Trophoblast cell (in vitro differentiated cells and primary cell): ENCODE results near the gene MALAT1.
"Not testable (repeated sequence)": the region's sequence is repeated elsewhere in the genome, so short reads cannot be mapped to it uniquely, and the experiment has no call there.

ENCODE experiments used
- DNase-seq, 2 donors: peaks; one replicate each; pipeline ENCODE4 v3.0.0-alpha.2; 2016
- H2AFZ ChIP-seq: 2 replicates; pipeline ENCODE4 v1.6.1; 2013; ENCODE audit warnings: low read length, moderate library complexity, mild to moderate bottlenecking; ENCODE audit not compliant: insufficient read depth, poor library complexity
- H2AK5ac ChIP-seq: 2 replicates; pipeline ENCODE4 v1.6.1; 2013; ENCODE audit warnings: mild to moderate bottlenecking, low read length
- H2BK120ac ChIP-seq: 2 replicates; pipeline ENCODE4 v1.6.1; 2013; ENCODE audit warnings: low read length, mild to moderate bottlenecking, moderate library complexity; ENCODE audit not compliant: insufficient read depth, poor library complexity
- H2BK12ac ChIP-seq: 2 replicates; pipeline ENCODE4 v1.6.1; 2013; ENCODE audit warnings: mild to moderate bottlenecking, low read length, moderate library complexity
- H2BK5ac ChIP-seq: 2 replicates; pipeline ENCODE4 v1.6.1; 2013; ENCODE audit warnings: low read length, low read depth, moderate library complexity, mild to moderate bottlenecking; ENCODE audit not compliant: poor library complexity
- H3K14ac ChIP-seq: 2 replicates; pipeline ENCODE4 v1.6.1; 2013; ENCODE audit warnings: mild to moderate bottlenecking, low read length
- H3K18ac ChIP-seq: 2 replicates; pipeline ENCODE4 v1.6.1; 2013; ENCODE audit warnings: mild to moderate bottlenecking, low read length
- H3K23ac ChIP-seq: 2 replicates; pipeline ENCODE4 v1.6.1; 2013; ENCODE audit warnings: low read length
- H3K27ac ChIP-seq: 2 replicates; pipeline ENCODE4 v1.5.1; 2013; ENCODE audit warnings: low read depth, mild to moderate bottlenecking, inconsistent platforms, low read length, moderate library complexity
- H3K27me3 ChIP-seq: 2 replicates; pipeline ENCODE4 v1.6.1; 2013; ENCODE audit warnings: inconsistent platforms, mild to moderate bottlenecking, low read length, moderate library complexity; ENCODE audit not compliant: insufficient read depth
- H3K36me3 ChIP-seq, 2 experiments: 1 replicate in 1 of 2; 2 replicates in 1 of 2; pipeline ENCODE4 v1.6.1; 2013; ENCODE audit warnings: low read length in 2 of 2, mild to moderate bottlenecking in 2 of 2, moderate library complexity in 1 of 2; ENCODE audit not compliant: insufficient read depth in 2 of 2, control insufficient read depth in 1 of 2
- H3K4ac ChIP-seq: 2 replicates; pipeline ENCODE4 v1.6.1; 2013; ENCODE audit warnings: low read depth, mild to moderate bottlenecking, low read length, moderate library complexity
- H3K4me1 ChIP-seq, 2 experiments: 1 replicate in 1 of 2; 2 replicates in 1 of 2; pipeline ENCODE4 v1.6.1; 2013; ENCODE audit warnings: low read length in 2 of 2, mild to moderate bottlenecking in 2 of 2, moderate library complexity in 1 of 2; ENCODE audit not compliant: insufficient read depth in 2 of 2, control insufficient read depth in 1 of 2
- H3K4me2 ChIP-seq: 2 replicates; pipeline ENCODE4 v1.6.1; 2013; ENCODE audit warnings: inconsistent platforms, mild to moderate bottlenecking, low read length, moderate library complexity
- H3K4me3 ChIP-seq: 2 replicates; pipeline ENCODE4 v1.5.1; 2013; ENCODE audit warnings: mild to moderate bottlenecking, low read depth, low read length, inconsistent platforms
- H3K79me1 ChIP-seq: one replicate; pipeline ENCODE4 v1.6.1; 2013; ENCODE audit warnings: low read length
- H3K79me2 ChIP-seq: 2 replicates; pipeline ENCODE4 v1.6.1; 2013; ENCODE audit warnings: low read length, mild to moderate bottlenecking; ENCODE audit not compliant: control insufficient read depth, insufficient read depth, poor library complexity
- H3K9ac ChIP-seq: 2 replicates; pipeline ENCODE4 v1.6.1; 2013; ENCODE audit warnings: mild to moderate bottlenecking, low read length
- H3K9me3 ChIP-seq: 2 replicates; pipeline ENCODE4 v1.6.1; 2013; ENCODE audit warnings: low read depth, mild to moderate bottlenecking, control low read depth, inconsistent platforms, low read length; ENCODE audit not compliant: insufficient read depth
- H4K12ac ChIP-seq: 2 replicates; pipeline ENCODE4 v1.6.1; 2013; ENCODE audit warnings: low read depth, mild to moderate bottlenecking, low read length, moderate library complexity
- H4K8ac ChIP-seq: 2 replicates; pipeline ENCODE4 v1.6.1; 2013; ENCODE audit warnings: low read depth, mild to moderate bottlenecking, low read length, moderate library complexity
- H4K91ac ChIP-seq: one replicate; pipeline ENCODE4 v1.6.1; 2013; ENCODE audit warnings: low read depth, mild to moderate bottlenecking, low read length, moderate library complexity
- WGBS: extraction: QIAGEN DNeasy Blood & Tissue Kit; methylation state at CpG from one replicate; pipeline ENCODE4 v1.1.7; 2013; ENCODE audit warnings: missing lambda C conversion rate; ENCODE audit not compliant: insufficient read length, insufficient coverage; ENCODE audit errors: extremely low coverage; 5-methylcytosine and 5-hydroxymethylcytosine counted together

The MALAT1 gene

GRCh38 chr11:65471447-65471891, 27.4 kb upstream of the MALAT1 start:
- Histone ChIP-seq H3K9ac (no peak overlapping the region), H4K12ac (no peak overlapping the region), H2BK12ac (peak overlapping the region; percentile 81), H3K9me3 (no peaks in the 10 kb centered on the region), H2AFZ (peak overlapping the region; percentile 0), H3K27ac (peak overlapping the region; percentile 85), H3K4me2 (no peak overlapping the region), H2BK5ac (peak overlapping the region; percentile 58), H3K4me1 (peaks cover 14 to 16% of the 10 kb centered on the region in 2 experiments), H3K4ac (peak overlapping the region; percentile 80), H3K18ac (peak overlapping the region; percentile 34), H3K79me2 (peaks cover 9% of the 10 kb centered on the region), H3K14ac (peak overlapping the region; percentile 9), H2AK5ac (peak overlapping the region; percentile 60), H3K36me3 (no peaks in the 10 kb centered on the region), H4K91ac (peak overlapping the region; percentile 88), H2BK120ac (peak overlapping the region; percentile 78), H3K27me3 (no peaks in the 10 kb centered on the region), H3K23ac (no peak overlapping the region), H3K4me3 (no peak overlapping the region), H4K8ac (peak overlapping the region; percentile 23), H3K79me1 (peaks cover 19% of the 10 kb centered on the region)
- DNase-seq: peak in 1 of 2 donors; percentile 35
- no CpG with 5 or more reads among the region's 8 CpGs for WGBS

GRCh38 chr11:65472588-65473277, 26.1 kb upstream of the MALAT1 start:
- not testable (repeated sequence) for H2BK5ac ChIP-seq
- no CpG with 5 or more reads among the region's 14 CpGs for WGBS

GRCh38 chr11:65473278-65473860, 25.5 kb upstream of the MALAT1 start:
- H4K91ac ChIP-seq: peak overlapping the region; percentile 55
- no peak overlapping the region for H3K4me2 ChIP-seq
- WGBS: no CpG with 5 or more reads among the region's 7 CpGs
- no peak overlapping the region for H2AFZ ChIP-seq
- H2BK5ac ChIP-seq: no peak overlapping the region
- peak overlapping the region; percentile 3 for H3K4ac ChIP-seq
- no peak overlapping the region for H3K14ac ChIP-seq
- H2BK120ac ChIP-seq: peak overlapping the region; percentile 64
- H3K36me3 ChIP-seq: no peaks in the 10 kb centered on the region
- no peak overlapping the region for H3K23ac ChIP-seq
- H4K12ac ChIP-seq: no peak overlapping the region
- H3K4me1 ChIP-seq: peaks cover 22 to 28% of the 10 kb centered on the region in 2 experiments
- H3K18ac ChIP-seq: no peak overlapping the region
- H3K27ac ChIP-seq: no peak overlapping the region
- peak in 1 of 2 donors; percentile 49 for DNase-seq
- no peaks in the 10 kb centered on the region for H3K27me3 ChIP-seq
- H3K9ac ChIP-seq: no peak overlapping the region
- no peak overlapping the region for H3K4me3 ChIP-seq
- H3K9me3 ChIP-seq: no peaks in the 10 kb centered on the region
- peaks cover 20% of the 10 kb centered on the region for H3K79me2 ChIP-seq
- no peak overlapping the region for H2AK5ac ChIP-seq
- H3K79me1 ChIP-seq: peaks cover 33% of the 10 kb centered on the region
- H4K8ac ChIP-seq: no peak overlapping the region
- H2BK12ac ChIP-seq: peak overlapping the region; percentile 81

More at GRCh38 chr11:65472588-65473277, 26.1 kb upstream of the MALAT1 start:
- Histone ChIP-seq H3K4me1 (peaks cover 20 to 25% of the 10 kb centered on the region in 2 experiments), H3K79me2 (peaks cover 18% of the 10 kb centered on the region), H3K27ac (peak overlapping the region; percentile 65), H3K79me1 (peaks cover 31% of the 10 kb centered on the region), H2BK120ac (peak overlapping the region; percentile 64), H2BK12ac (peak overlapping the region; percentile 81), H4K91ac (peak overlapping the region; percentile 55)
- not testable (repeated sequence) for H3K9me3 ChIP-seq, H4K8ac ChIP-seq, H2AK5ac ChIP-seq, H3K36me3 ChIP-seq, H3K18ac ChIP-seq, H3K4me2 ChIP-seq, H3K14ac ChIP-seq, H3K23ac ChIP-seq, H3K27me3 ChIP-seq, H2AFZ ChIP-seq, H3K9ac ChIP-seq, H4K12ac ChIP-seq, H3K4ac ChIP-seq, H3K4me3 ChIP-seq
- peak in 1 of 2 donors; percentile 36 for DNase-seq

- Histone ChIP-seq H2AK5ac (no peak overlapping the region), H3K23ac (no peak overlapping the region), H3K18ac (no peak overlapping the region), H3K79me2 (peaks cover 29% of the 10 kb centered on the region), H3K4me3 (no peak overlapping the region), H3K4ac (no peak overlapping the region), H3K36me3 (no peaks in the 10 kb centered on the region), H3K9me3 (no peaks in the 10 kb centered on the region), H4K8ac (no peak overlapping the region), H3K27me3 (no peaks in the 10 kb centered on the region), H2AFZ (no peak overlapping the region), H2BK12ac (no peak overlapping the region), H3K79me1 (peaks cover 44% of the 10 kb centered on the region), H3K27ac (no peak overlapping the region), H3K9ac (no peak overlapping the region), H4K91ac (no peak overlapping the region), H3K4me2 (no peak overlapping the region), H3K14ac (no peak overlapping the region), H2BK5ac (no peak overlapping the region), H3K4me1 (peaks cover 34 to 40% of the 10 kb centered on the region in 2 experiments), H2BK120ac (no peak overlapping the region), H4K12ac (no peak overlapping the region)
- WGBS: no CpG with 5 or more reads among the region's 3 CpGs
- DNase-seq: no peak
These were observed 24.0 kb upstream of the MALAT1 start for GRCh38 chr11:65474864-65475263.
